K562 (cell line): Measurements from ENCODE around the gene HPS4. TPM values are rescaled to one million over a fixed set of nuclear protein-coding genes. Genes with fewer than 3 reads are reported as not detected.

Experiments
- ATAC-seq: fragments of 200-7000 bp; cut with Tn5 transposase; 3 replicates; pipeline ENCODE4 v1.9.1; 2020; ENCODE audit warnings: moderate library complexity
- BruUV-seq: library from RNA; stranded (reverse); fragments of 400-500 nt; replicated peaks from 2 replicates; lab custom pipeline; 2021; lab: Mats Ljungman, UMichigan
- CTCF ChIA-PET: fragments of 300-600 bp; formaldehyde crosslinking; extraction: SDS; loops from one replicate; lab custom pipeline; 2021; ENCODE audit warnings: low intra/inter-chr PET ratio; lab: Yijun Ruan, JAX
- POLR2A ChIA-PET: fragments of 300-600, 350-650 bp; sonication (Branson Sonifier 250); formaldehyde crosslinking; extraction: SDS; loops from one replicate; lab custom pipeline; 2021; ENCODE audit warnings: antibody characterized with exemption, inconsistent platforms; lab: Yijun Ruan, JAX
- DNase-seq, 4 experiments: peaks; one replicate each; pipeline versions ENCODE4 v3.0.0 to v3.0.0-alpha.2; 2011 to 2018; ENCODE audit warnings: low spot score in 3 of 4, mixed read lengths in 3 of 4; ENCODE audit errors: extremely low read depth in 1 of 4
- FAIRE-seq: peaks from 2 replicates; lab custom pipeline; 2011; peaks lifted over from hg19 to GRCh38; lab: Jason Lieb, UNC
- H2AFZ ChIP-seq: 2 replicates; pipeline ENCODE4 v1.6.0; 2011; ENCODE audit warnings: low read depth, low read length, control low read depth, inconsistent platforms
- H3K27ac ChIP-seq: fragments of 200-600 bp; 3 replicates; pipeline ENCODE4 v1.8.0; 2011; ENCODE audit warnings: low read depth, mild to moderate bottlenecking, control low read depth, inconsistent platforms, low read length, moderate library complexity, mixed read lengths; ENCODE audit errors: extremely low read depth
- H3K27me3 ChIP-seq, 2 experiments: fragments of 300-600 bp in 1 of 2; 2 replicates in 1 of 2; 3 replicates in 1 of 2; pipeline versions ENCODE4 v1.6.0 to v1.8.0; 2011; ENCODE audit warnings: inconsistent platforms in 2 of 2, low read length in 2 of 2, mild to moderate bottlenecking in 1 of 2, mixed read lengths in 1 of 2, moderate library complexity in 1 of 2; ENCODE audit not compliant: control insufficient read depth in 2 of 2, insufficient read depth in 2 of 2
- H3K36me3 ChIP-seq: fragments of 300-600 bp; 3 replicates; pipeline ENCODE4 v1.8.0; 2011; ENCODE audit warnings: mild to moderate bottlenecking, low read length, inconsistent platforms; ENCODE audit not compliant: control insufficient read depth, insufficient read depth
- H3K4me1 ChIP-seq, 2 experiments: fragments of 200-600 bp in 1 of 2; replicated peaks in 1 of 2; 2 replicates in 1 of 2; 3 replicates in 1 of 2; pipeline versions ENCODE4 v1.5.1 to v1.8.0; 2011; ENCODE audit warnings: inconsistent platforms in 2 of 2, low read length in 2 of 2, mild to moderate bottlenecking in 1 of 2, mixed read lengths in 1 of 2, moderate library complexity in 1 of 2; ENCODE audit not compliant: control insufficient read depth in 2 of 2, insufficient read depth in 2 of 2
- H3K4me2 ChIP-seq: 2 replicates; pipeline ENCODE4 v1.6.1; 2011; ENCODE audit warnings: low read length, control low read depth, inconsistent platforms, mixed read lengths; ENCODE audit not compliant: insufficient read depth
- H3K4me3 ChIP-seq: fragments of 200-600 bp; sonication (generic), shearing (Covaris generic); 2 replicates; pipeline ENCODE4 v1.5.1; 2016; ENCODE audit warnings: control low read depth, inconsistent platforms
- H3K79me2 ChIP-seq: fragments of 200-600 bp; 3 replicates; pipeline ENCODE4 v1.8.0; 2011; ENCODE audit warnings: low read length, inconsistent platforms; ENCODE audit not compliant: control insufficient read depth, insufficient read depth
- H3K9ac ChIP-seq, 2 experiments: 2 replicates each; pipeline versions ENCODE4 v1.6.0 to v1.6.1; 2011; ENCODE audit warnings: low read depth in 2 of 2, low read length in 2 of 2, control low read depth in 1 of 2, inconsistent platforms in 1 of 2, mild to moderate bottlenecking in 1 of 2, mixed read lengths in 1 of 2; ENCODE audit not compliant: insufficient read depth in 1 of 2
- H3K9me1 ChIP-seq: one replicate; pipeline ENCODE4 v1.6.0; 2011; ENCODE audit warnings: inconsistent platforms, mild to moderate bottlenecking, low read length, moderate library complexity; ENCODE audit not compliant: control insufficient read depth, insufficient read depth
- H3K9me3 ChIP-seq: replicated peaks from 2 replicates; pipeline ENCODE4 v1.5.1; 2011; ENCODE audit warnings: low read depth, low read length, inconsistent platforms; ENCODE audit not compliant: control insufficient read depth, insufficient read depth
- H4K20me1 ChIP-seq: replicated peaks from 2 replicates; pipeline ENCODE4 v1.6.1; 2011; ENCODE audit warnings: low read length, inconsistent platforms, mixed read lengths; ENCODE audit not compliant: control insufficient read depth, insufficient read depth
- ADNP ChIP-seq: fragments of 200-800 bp; sonication (Bioruptor generic); IDR thresholded peaks from 2 replicates; pipeline ENCODE4 v1.6.1; 2016; ENCODE audit warnings: missing genetic modification characterization, missing compliant biosample characterization
- ERF ChIP-seq: fragments of 450-650 bp; formaldehyde crosslinking; IDR thresholded peaks from 2 replicates; pipeline ENCODE4 v1.4.0; 2020; ENCODE audit warnings: mild to moderate bottlenecking, mixed read lengths
- RBM25 ChIP-seq: fragments of 200-400 bp; formaldehyde crosslinking; IDR thresholded peaks from 2 replicates; pipeline ENCODE4 v1.6.1; 2018; ENCODE audit warnings: low read length, low read depth, moderate library complexity; ENCODE audit not compliant: severe bottlenecking
- SMAD3 ChIP-seq: fragments of 450-650 bp; formaldehyde crosslinking; conservative IDR thresholded peaks from 2 replicates; pipeline ENCODE4 v1.4.0; 2020; ENCODE audit warnings: mild to moderate bottlenecking
- TRIM28 ChIP-seq: fragments of 450-650 bp; IDR thresholded peaks from 2 replicates; pipeline ENCODE4 v1.6.1; 2017
- ZNF444 ChIP-seq: fragments of 250-450 bp; sonication (Bioruptor Pico); IDR thresholded peaks from 2 replicates; pipeline ENCODE4 v1.4.0; 2020; ENCODE audit warnings: mild to moderate bottlenecking, moderate library complexity
- WGBS: fragments of 100-300 bp; shearing (Covaris generic); methylation state at CpG from one replicate; pipeline ENCODE4 v1.1.6; 2016; ENCODE audit warnings: low coverage, mixed read lengths; ENCODE audit not compliant: insufficient coverage; ENCODE audit errors: missing lambda C conversion rate; 5-methylcytosine and 5-hydroxymethylcytosine counted together
- in situ Hi-C: fragments of 300-500 bp; cut with MboI; formaldehyde crosslinking; loops from 4 replicates; pipeline ENCODE4 v1.15.0; 2018; ENCODE audit warnings: inconsistent platforms, mixed read lengths
- intact Hi-C: fragments of 100-400 bp; cut with micrococcal nuclease; formaldehyde crosslinking; loops from 2 replicates; pipeline ENCODE4 v1.14.2; 2022
- polyA plus RNA-seq, 8 experiments: library from polyadenylated mRNA; depleted of rRNA in 4 of 8; stranded (reverse) in 5 of 8; unstranded in 3 of 8; fragments of >200 nt; fragmentation: Nextera tagmentation in 2 of 8; fragmentation: Illumina TruSeq in 1 of 8; extraction: Ambion mirVana in 2 of 8; extraction: Trizol in 1 of 8; gene quantifications; 2 replicates each; pipeline versions ENCODE4 v1.2.1 to v1.2.3, GENCODE V29; 2011 to 2014; ENCODE audit warnings: inconsistent platforms in 1 of 8, missing spikeins in 1 of 8
- total RNA-seq, 7 experiments: library from RNA; depleted of rRNA in 6 of 7; stranded (reverse); fragments of >200 nt in 6 of 7; fragmentation: Illumina TruSeq in 2 of 7; extraction: Trizol in 2 of 7; gene quantifications; 2 replicates each; pipeline versions ENCODE4 v1.2.1 to v1.2.3, GENCODE V29; 2011 to 2021; ENCODE audit warnings: low replicate concordance in 1 of 7

Gene HPS4
- total and polyA plus RNA-seq, 9 of the 15 experiments (the other 6 are each of a cell fraction or from before 2014, with no cell fraction given) = 12.8 to 29.2 (median 25.3) TPM

DNA sequence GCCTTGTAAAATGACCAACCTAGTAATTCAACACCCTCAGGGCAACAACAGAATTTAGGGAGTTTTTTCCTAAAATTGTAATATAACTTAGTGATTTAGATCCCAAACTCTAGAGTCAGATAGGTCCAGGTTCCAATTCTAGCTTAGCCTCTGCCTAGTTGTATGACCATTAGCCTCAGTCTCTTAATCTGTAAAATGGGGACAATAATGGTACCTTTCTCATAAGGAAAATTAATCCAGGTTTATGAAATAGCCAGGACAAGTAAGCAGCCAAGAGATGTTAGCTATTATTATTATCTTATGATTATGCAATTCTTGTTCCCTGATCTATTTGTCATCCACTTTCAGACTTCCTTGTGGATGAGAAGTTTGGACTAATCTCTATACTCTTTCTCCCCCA lies 24.6 kb upstream of the HPS4 start:
- FAIRE-seq = no peak
- CTCF ChIA-PET = no interaction called here
- no peaks in the 10 kb centered on the region for H4K20me1 ChIP-seq

GRCh38 chr22:26503758-26504157 lies 20.2 kb upstream of the HPS4 start:
- H2AFZ ChIP-seq = no peak overlapping the region
- H3K36me3 ChIP-seq = peaks cover 88% of the 10 kb centered on the region
- intact Hi-C loops (no loop called here), in situ Hi-C loops (no loop called here)
- TF ChIP-seq ZNF444 (CRISPR knock-in tag) (no peak), SMAD3 (no peak)
- DNase-seq (no peak), FAIRE-seq (no peak), ATAC-seq (no peak)
- peaks cover 5 to 7% of the 10 kb centered on the region in 2 experiments; a peak in 3 of 5 replicates for H3K4me1 ChIP-seq
- BruUV-seq = no TSS peak
- no peak overlapping the region for H3K27ac ChIP-seq
- H4K20me1 ChIP-seq = no peaks in the 10 kb centered on the region
- ChIA-PET CTCF (interaction anchor here (1.2 kb wide), 1 partner anchor 162 kb away, joined by 5 read pairs; no protein-coding TSS in a partner anchor), POLR2A (no interaction called here)
- 100% methylated on average over 1 of the region's 1 CpG for WGBS
- no peak overlapping the region for H3K4me2 ChIP-seq
- H3K4me3 ChIP-seq = no peak overlapping the region
- H3K27me3 ChIP-seq = no peaks in the 10 kb centered on the region
- H3K9me3 ChIP-seq = no peaks in the 10 kb centered on the region
- no peaks in the 10 kb centered on the region; the same call in 2 of the 3 replicates for H3K79me2 ChIP-seq
- H3K9me1 ChIP-seq = no peaks in the 10 kb centered on the region
- no peak overlapping the region for H3K9ac ChIP-seq

More for the DNA sequence above, 24.6 kb upstream of the HPS4 start:
- POLR2A ChIA-PET = no interaction called here
- no peak overlapping the region for H2AFZ ChIP-seq
- H3K27ac ChIP-seq = no peak overlapping the region
- ATAC-seq (no peak), DNase-seq (no peak)
- no peaks in the 10 kb centered on the region for H3K9me1 ChIP-seq
- no peaks in the 10 kb centered on the region for H3K9me3 ChIP-seq
- TF ChIP-seq ERF (CRISPR knock-in tag) (no peak), RBM25 (peak; percentile 89), TRIM28 (no peak), ADNP (tag) (0 out of 2 replicates have a peak, but pooled peaks have one; percentile 35)
- no TSS peak for BruUV-seq
- H3K79me2 ChIP-seq = peaks cover 29% of the 10 kb centered on the region
- no peak overlapping the region for H3K4me2 ChIP-seq
- H3K9ac ChIP-seq = no peak overlapping the region
- H3K4me1 ChIP-seq = peaks cover 0 to 3% of the 10 kb centered on the region in 2 experiments; a peak in 1 of 5 replicates
- H3K27me3 ChIP-seq = no peaks in the 10 kb centered on the region
- H3K4me3 ChIP-seq = no peak overlapping the region
- intact Hi-C loops (no loop called here), in situ Hi-C loops (no loop called here)
- peaks cover 74% of the 10 kb centered on the region for H3K36me3 ChIP-seq
